Heart right ventricle (tissue), 16 donors: ENCODE results near the gene CBFA2T3. TPM values are rescaled to one million over a fixed set of nuclear protein-coding genes. Genes with fewer than 3 reads are reported as not detected.

Source experiments
- ATAC-seq, 8 donors: fragments of 200-7000 bp; cut with Tn5 transposase; one replicate each; pipeline ENCODE4 v1.9.1; 2020; ENCODE audit warnings: mild to moderate bottlenecking in 8 of 8, moderate library complexity in 8 of 8, moderate number of reproducible peaks in 1 of 8
- DNase-seq, 2 donors: peaks; one replicate each; pipeline ENCODE4 v3.0.0-alpha.2; 2020
- H3K27ac ChIP-seq, 10 donors: fragments of 200-600 bp; sonication (generic) in 2 of 10; one replicate each; pipeline versions ENCODE4 v1.5.0 to v1.8.0; 2020 to 2022; ENCODE audit warnings: mild to moderate bottlenecking in 3 of 10
- H3K27me3 ChIP-seq, 7 donors: fragments of 200-600 bp; one replicate each; pipeline ENCODE4 v1.8.0; 2021 to 2022; ENCODE audit warnings: mild to moderate bottlenecking in 2 of 7
- H3K36me3 ChIP-seq, 9 donors: fragments of 200-600 bp; sonication (generic) in 1 of 9; one replicate each; pipeline versions ENCODE4 v1.5.0 to v1.8.0; 2020 to 2022; ENCODE audit warnings: mild to moderate bottlenecking in 2 of 9
- H3K4me1 ChIP-seq, 9 donors: fragments of 200-600 bp; sonication (generic) in 1 of 9; one replicate each; pipeline versions ENCODE4 v1.5.0 to v1.8.0; 2020 to 2022; ENCODE audit warnings: mild to moderate bottlenecking in 4 of 9
- H3K4me3 ChIP-seq, 10 donors: fragments of 200-600 bp; sonication (generic) in 2 of 10; one replicate each; pipeline versions ENCODE4 v1.5.0 to v1.8.0; 2020 to 2022; ENCODE audit warnings: mild to moderate bottlenecking in 7 of 10, moderate library complexity in 2 of 10
- H3K9me3 ChIP-seq, 11 donors: fragments of 200-600 bp in 10 of 11; sonication (generic) in 2 of 11; one replicate each; pipeline versions ENCODE4 v1.5.0 to v1.8.0; 2013 to 2022; ENCODE audit warnings: mild to moderate bottlenecking in 2 of 11, control low read depth in 1 of 11, moderate library complexity in 1 of 11
- WGBS, 2 donors: extraction: QIAGEN DNeasy Blood & Tissue Kit; methylation state at CpG; one replicate each; pipeline ENCODE4 v1.1.7; 2013; ENCODE audit warnings: inconsistent platforms in 1 of 2; 5-methylcytosine and 5-hydroxymethylcytosine counted together
- intact Hi-C, 10 donors: fragments of 100-400 bp; cut with DNase I; formaldehyde crosslinking; loops; one replicate each; pipeline versions ENCODE4 v1.11.1 to v1.14.2; 2022
- polyA plus RNA-seq, 2 donors: library from polyadenylated mRNA; stranded (reverse); fragments of 200-250 nt; gene quantifications; one replicate each; pipeline ENCODE4 v1.2.3, GENCODE V29; 2013
- total RNA-seq, 10 donors: library from RNA; stranded (reverse); fragmentation: NEBNext Ultra II Directional in 3 of 10; extraction: Animal tissue kit (Norgen Biotek cat#: 25700) in 3 of 10; gene quantifications; one replicate each; pipeline versions ENCODE4 v1.2.1 to v1.2.4, GENCODE V29; 2021 to 2023
- TF ChIP-seq, protein P1 (sequence below), 9 donors: fragments of 200-600 bp; sonication (generic) in 2 of 9; IDR thresholded peaks; one replicate each; pipeline versions ENCODE4 v1.5.0 to v1.8.0; 2021 to 2022; ENCODE audit warnings: antibody characterized with exemption in 9 of 9, mild to moderate bottlenecking in 5 of 9, moderate library complexity in 1 of 9
- donor health status: Arrhythmogenic right ventricular cardiomyopathy.
- donor health status: ischemic (EF 13 %, LVEDD 7.1; RV severe dilation, severe dysfunction).
- donor health status: healthy with polysubstance abuse.
- donor health status: DM: no; HTN: yes; CAD: no.
- donor health status: DM: no; HTN: no; CAD: no.
- donor health status: ischemic (EF 25% LVEDD 6.9; RV normal size, moderate dysfunction).
- donor health status: ischemic (EF 25% LVEDD 5.7; RV mildly dilated, moderate dysfunction).
- donor health status: healthy.
- donor health status: DM: yes; HTN: yes; CAD: no.
- donor health status: Ischemic cardiomyopathy.
- donor health status: ischemic (EF 35%, LVEDD 5.7; RV mildly dilated, moderate dysfunction).
- donor health status: nonischemic (EF 11% LVEDD 7.7; RV severe dilation, severe dysfunction).
- donor health status: DM: yes; HTN: yes; CAD: no.
- donor health status: PGD.
- donor health status: ischemic (EF 29% LVEDD 5.4; RV normal size, mild dysfunction).
- donor health status: nonischemic (EF 23%, LVEDD 6.1; RV moderate dilation, normal function).

CBFA2T3 gene
- total and polyA plus RNA-seq, 12 donors = 3.1 to 17.6 (median 6.1) TPM

- peaks cover 0 to 12% (median 3%) of the 10 kb centered on the region in 9 donors for H3K4me1 ChIP-seq
- intact Hi-C loops = no loop called here
- no peaks in the 10 kb centered on the region for H3K9me3 ChIP-seq
- no peaks in the 10 kb centered on the region for H3K27me3 ChIP-seq
- WGBS, 2 donors = 87 to 90% methylated on average over 41 of the region's 41 CpGs
- no peak for DNase-seq
- H3K4me3 ChIP-seq = no peak overlapping the region
- peaks cover 0 to 61% (median 0%) of the 10 kb centered on the region in 9 donors for H3K36me3 ChIP-seq
- TF ChIP-seq, protein P1, sequence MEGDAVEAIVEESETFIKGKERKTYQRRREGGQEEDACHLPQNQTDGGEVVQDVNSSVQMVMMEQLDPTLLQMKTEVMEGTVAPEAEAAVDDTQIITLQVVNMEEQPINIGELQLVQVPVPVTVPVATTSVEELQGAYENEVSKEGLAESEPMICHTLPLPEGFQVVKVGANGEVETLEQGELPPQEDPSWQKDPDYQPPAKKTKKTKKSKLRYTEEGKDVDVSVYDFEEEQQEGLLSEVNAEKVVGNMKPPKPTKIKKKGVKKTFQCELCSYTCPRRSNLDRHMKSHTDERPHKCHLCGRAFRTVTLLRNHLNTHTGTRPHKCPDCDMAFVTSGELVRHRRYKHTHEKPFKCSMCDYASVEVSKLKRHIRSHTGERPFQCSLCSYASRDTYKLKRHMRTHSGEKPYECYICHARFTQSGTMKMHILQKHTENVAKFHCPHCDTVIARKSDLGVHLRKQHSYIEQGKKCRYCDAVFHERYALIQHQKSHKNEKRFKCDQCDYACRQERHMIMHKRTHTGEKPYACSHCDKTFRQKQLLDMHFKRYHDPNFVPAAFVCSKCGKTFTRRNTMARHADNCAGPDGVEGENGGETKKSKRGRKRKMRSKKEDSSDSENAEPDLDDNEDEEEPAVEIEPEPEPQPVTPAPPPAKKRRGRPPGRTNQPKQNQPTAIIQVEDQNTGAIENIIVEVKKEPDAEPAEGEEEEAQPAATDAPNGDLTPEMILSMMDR (IDR thresholded peaks at IDR 0.05) = no peak
- no peak overlapping the region for H3K27ac ChIP-seq
- no peak for ATAC-seq
These were observed 76.9 kb downstream of the CBFA2T3 start for GRCh38 chr16:88899901-88900661.

DNA sequence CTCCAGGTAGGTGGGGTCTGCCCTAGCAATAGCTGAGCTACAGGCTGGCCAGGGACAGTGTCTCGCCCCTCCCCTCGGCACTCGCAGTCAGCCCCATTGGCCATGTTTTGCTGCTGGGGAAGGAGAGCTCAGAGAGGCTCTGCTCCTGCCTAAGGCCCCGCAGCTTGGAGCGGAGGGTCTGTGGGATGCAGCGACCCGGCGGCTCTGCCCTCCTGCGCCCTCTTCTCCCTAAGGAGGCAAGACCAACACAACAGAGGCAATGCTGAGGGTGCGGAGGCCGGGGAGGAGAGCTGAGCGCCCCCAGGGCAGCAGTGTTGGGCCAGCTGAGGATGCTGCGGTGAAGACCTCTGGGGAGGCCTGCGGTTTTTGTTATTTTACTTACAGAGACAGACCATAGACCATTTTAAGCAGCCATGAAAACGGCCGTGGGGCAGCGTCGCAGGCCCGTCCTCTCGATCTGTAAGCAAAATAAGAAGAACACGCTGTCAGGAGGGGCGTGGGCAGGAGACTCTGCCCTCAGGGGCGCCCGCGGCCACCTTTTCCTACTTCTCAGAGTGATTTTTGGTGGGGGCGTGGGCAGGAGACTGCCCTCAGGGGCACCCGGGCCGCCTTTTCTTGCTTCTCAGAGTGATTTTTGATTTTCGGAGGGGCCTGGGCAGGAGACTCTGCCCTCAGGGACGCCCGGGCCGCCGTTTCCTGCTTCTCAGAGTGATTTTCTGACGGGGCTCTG lies 79.1 kb downstream of the CBFA2T3 start:
- ATAC-seq (no peak), DNase-seq (no peak)
- H3K4me3 ChIP-seq = no peak overlapping the region
- no peaks in the 10 kb centered on the region for H3K27me3 ChIP-seq
- peaks cover 0 to 65% (median 0%) of the 10 kb centered on the region in 9 donors for H3K36me3 ChIP-seq
- H3K27ac ChIP-seq = peak overlapping the region in 1 of 10 donors; percentile 34
- no peaks in the 10 kb centered on the region for H3K4me1 ChIP-seq
- intact Hi-C loops = no loop called here
- H3K9me3 ChIP-seq = no peaks in the 10 kb centered on the region
- 90 to 92% methylated on average over 34 of the region's 34 CpGs for WGBS, 2 donors
- TF ChIP-seq, protein P1 (IDR thresholded peaks at IDR 0.05) = no peak

DNA sequence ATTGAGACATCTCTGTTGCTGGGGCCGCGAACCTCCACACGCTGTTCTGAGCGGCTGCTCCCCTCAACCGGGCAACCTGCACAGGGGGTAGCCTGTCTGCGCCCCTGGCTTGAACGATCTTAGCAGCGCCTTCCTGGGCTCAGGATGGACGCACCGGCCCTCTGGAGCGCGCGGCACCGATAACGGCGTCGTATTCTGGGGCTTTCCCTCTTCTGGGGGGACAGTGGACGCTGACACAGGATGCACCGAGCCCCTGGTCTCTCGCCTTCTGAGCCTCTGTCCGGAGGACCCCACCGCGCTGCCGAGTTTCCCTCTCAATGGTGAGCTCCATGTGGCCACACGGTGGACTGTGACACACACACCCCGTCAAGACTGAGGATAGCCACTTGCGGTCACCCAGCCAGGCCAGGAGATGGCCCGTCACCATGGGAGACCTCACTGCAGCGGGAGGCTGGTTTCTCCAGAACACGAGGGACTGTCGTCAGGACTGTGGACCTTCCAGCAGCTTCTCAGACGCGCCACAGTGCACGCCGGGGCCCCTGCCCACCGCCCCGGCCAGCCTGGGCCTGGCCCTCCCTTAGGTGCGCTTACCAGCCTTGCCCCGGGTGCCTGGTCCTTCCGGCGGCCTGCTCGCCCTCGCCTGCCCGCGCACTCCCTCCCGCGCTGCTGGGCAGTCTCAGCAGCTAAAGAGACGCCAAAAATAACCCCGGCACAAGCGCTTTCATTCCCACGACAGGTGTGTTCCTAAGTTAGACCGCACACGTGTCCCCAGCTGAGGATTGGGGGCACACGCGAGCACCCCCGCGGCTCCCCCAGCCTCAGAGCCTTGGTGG lies 80.6 kb downstream of the CBFA2T3 start:
- Histone ChIP-seq H3K27ac (no peak overlapping the region), H3K27me3 (no peaks in the 10 kb centered on the region), H3K9me3 (no peaks in the 10 kb centered on the region), H3K36me3 (peaks cover 0 to 76% (median 0%) of the 10 kb centered on the region in 9 donors), H3K4me1 (no peaks in the 10 kb centered on the region), H3K4me3 (no peak overlapping the region)
- WGBS, 2 donors = 80 to 82% methylated on average over 56 to 57 of the region's 57 CpGs
- DNase-seq (no peak), ATAC-seq (peak in 4 of 8 donors; percentile 6 to 42 (median 24))
- intact Hi-C loops = no loop called here
- TF ChIP-seq, protein P1 (IDR thresholded peaks at IDR 0.05) = no peak

GRCh38 chr16:88895335-88895734 lies 81.7 kb downstream of the CBFA2T3 start:
- intact Hi-C loops = no loop called here
- peaks cover 0 to 1% (median 0%) of the 10 kb centered on the region in 11 donors for H3K9me3 ChIP-seq
- TF ChIP-seq, protein P1 (IDR thresholded peaks at IDR 0.05) = no peak
- H3K4me1 ChIP-seq = no peaks in the 10 kb centered on the region
- H3K4me3 ChIP-seq = no peak overlapping the region
- peaks cover 0 to 75% (median 0%) of the 10 kb centered on the region in 9 donors for H3K36me3 ChIP-seq
- no peaks in the 10 kb centered on the region for H3K27me3 ChIP-seq
- ATAC-seq (no peak), DNase-seq (no peak)
- 91 to 93% methylated on average over 22 of the region's 22 CpGs for WGBS, 2 donors
- H3K27ac ChIP-seq = no peak overlapping the region
